HPDE6-E6E7 (cell line): ENCODE measurements around the gene PHKA1.
"Not testable (repeated sequence)": the region's sequence is repeated elsewhere in the genome, so short reads cannot be mapped to it uniquely, and the experiment has no call there.

ENCODE experiments used
- DNase-seq: peaks from one replicate; pipeline ENCODE4 v3.0.0; 2011; ENCODE audit warnings: missing footprints; ENCODE audit errors: extremely low spot score

PHKA1 gene

GRCh38 chrX:72572248-72573157 lies 141.6 kb downstream of the PHKA1 start, which contains the start of gene HDAC8:
HDAC8 (minus strand) TSS chrX:72572843; CDS start chrX:72572761, 82 bp downstream.
- peak; percentile 32 for DNase-seq

GRCh38 chrX:72569786-72570185 lies 144.3 kb downstream of the PHKA1 start:
- no peak for DNase-seq

- DNase-seq, result no peak
Observed at GRCh38 chrX:72568406-72569092, 145.6 kb downstream of the PHKA1 start.

GRCh38 chrX:72566448-72566847 lies 147.7 kb downstream of the PHKA1 start:
- no peak for DNase-seq

GRCh38 chrX:72559655-72560054 lies 154.5 kb downstream of the PHKA1 start:
- DNase-seq, result not testable (repeated sequence)

- DNase-seq, result peak; percentile 4
Observed at GRCh38 chrX:72554448-72555140, 159.5 kb downstream of the PHKA1 start.

- DNase-seq, result not testable (repeated sequence)
Observed at GRCh38 chrX:72552443-72552842, 161.7 kb downstream of the PHKA1 start.

GRCh38 chrX:72545990-72546389 lies 168.1 kb downstream of the PHKA1 start:
- DNase-seq, result no peak

- no peak for DNase-seq
Observed at GRCh38 chrX:72540318-72540717, 173.8 kb downstream of the PHKA1 start.

GRCh38 chrX:72539822-72540221 lies 174.3 kb downstream of the PHKA1 start:
- no peak for DNase-seq

- no peak for DNase-seq
Observed at GRCh38 chrX:72536542-72536941, 177.6 kb downstream of the PHKA1 start.

- DNase-seq, result no peak
Observed at GRCh38 chrX:72532366-72532765, 181.7 kb downstream of the PHKA1 start.
